Upper lobe of left lung (tissue), 6 donors: ENCODE results near the gene ITIH1. TPM values are rescaled to one million over a fixed set of nuclear protein-coding genes. Genes with fewer than 3 reads are reported as not detected.

Experiments
- ATAC-seq, 2 donors: fragments of 200-7000 bp; cut with Tn5 transposase; one replicate each; pipeline ENCODE4 v1.9.1; 2022; ENCODE audit warnings: mild to moderate bottlenecking in 2 of 2, moderate library complexity in 2 of 2; ENCODE audit not compliant: low FRiP score in 2 of 2
- DNase-seq, 2 donors: peaks; one replicate each; pipeline ENCODE4 v3.0.0-alpha.2; 2019 to 2020
- H3K27ac ChIP-seq, 4 donors: fragments of 200-600 bp; sonication (generic); one replicate each; pipeline ENCODE4 v1.5.1; 2016 to 2019
- H3K27me3 ChIP-seq, 4 donors: fragments of 200-600 bp; sonication (generic); one replicate each; pipeline ENCODE4 v1.5.1; 2017 to 2019
- H3K36me3 ChIP-seq, 4 donors: fragments of 200-600 bp; sonication (generic); one replicate each; pipeline ENCODE4 v1.5.1; 2016 to 2019
- H3K4me1 ChIP-seq, 4 donors: fragments of 200-600 bp; sonication (generic); one replicate each; pipeline ENCODE4 v1.5.1; 2018 to 2019
- H3K4me3 ChIP-seq, 4 donors: fragments of 200-600 bp; sonication (generic); one replicate each; pipeline ENCODE4 v1.5.1; 2017 to 2019; ENCODE audit warnings: mild to moderate bottlenecking in 2 of 4, moderate library complexity in 1 of 4
- H3K9me3 ChIP-seq, 4 donors: fragments of 200-600 bp; sonication (generic); one replicate each; pipeline ENCODE4 v1.5.1; 2018 to 2019
- EP300 ChIP-seq, 4 donors: sonication (generic); formaldehyde crosslinking; IDR thresholded peaks; one replicate each; pipeline ENCODE4 v1.5.1; 2017; ENCODE audit warnings: antibody characterized with exemption in 4 of 4, control low read depth in 2 of 4
- POLR2A ChIP-seq, 4 donors: fragments of 450-650 bp; IDR thresholded peaks; one replicate each; pipeline ENCODE4 v1.5.1; 2016 to 2017; ENCODE audit warnings: antibody characterized with exemption in 4 of 4, mild to moderate bottlenecking in 2 of 4
- POLR2AphosphoS5 ChIP-seq, 2 donors: sonication (generic); formaldehyde crosslinking; IDR thresholded peaks; one replicate each; pipeline ENCODE4 v1.5.1; 2017; ENCODE audit warnings: antibody characterized with exemption in 2 of 2
- WGBS, 2 donors: methylation state at CpG; one replicate each; pipeline ENCODE4 v1.1.5; 2017 to 2018; 5-methylcytosine and 5-hydroxymethylcytosine counted together
- total RNA-seq, 6 donors: library from RNA; depleted of rRNA in 4 of 6; stranded (reverse); fragments of >200 nt in 4 of 6; gene quantifications; one replicate each; pipeline versions ENCODE4 v1.1.0 to v1.2.1, GENCODE V29; 2016 to 2021
- TF ChIP-seq, protein P1 (sequence below), 6 experiments: fragments of 450-650 bp in 4 of 6; fragments of 200-600 bp in 2 of 6; sonication (generic) in 2 of 6; IDR thresholded peaks; one replicate each; pipeline ENCODE4 v1.5.1; 2016 to 2019; ENCODE audit warnings: antibody characterized with exemption in 6 of 6
- donor health status: DM: no; HTN: no; CAD: no; lungs with moderate emphysema.
- donor health status: DM: no; HTN: yes; CAD: no; lungs with severe emphysema.

ITIH1 gene
- total RNA-seq, 6 donors from 2014 or later = 0.40 to 0.54 TPM; not detected in 4

GRCh38 chr3:52769786-52770455 lies 7.5 kb upstream of the ITIH1 start:
- no peak for TF ChIP-seq EP300 (IDR thresholded peaks at IDR 0.05)
- no peak for TF ChIP-seq POLR2AphosphoS5 (IDR thresholded peaks at IDR 0.05)
- no peak for TF ChIP-seq POLR2A (IDR thresholded peaks at IDR 0.05)
- TF ChIP-seq, protein P1, sequence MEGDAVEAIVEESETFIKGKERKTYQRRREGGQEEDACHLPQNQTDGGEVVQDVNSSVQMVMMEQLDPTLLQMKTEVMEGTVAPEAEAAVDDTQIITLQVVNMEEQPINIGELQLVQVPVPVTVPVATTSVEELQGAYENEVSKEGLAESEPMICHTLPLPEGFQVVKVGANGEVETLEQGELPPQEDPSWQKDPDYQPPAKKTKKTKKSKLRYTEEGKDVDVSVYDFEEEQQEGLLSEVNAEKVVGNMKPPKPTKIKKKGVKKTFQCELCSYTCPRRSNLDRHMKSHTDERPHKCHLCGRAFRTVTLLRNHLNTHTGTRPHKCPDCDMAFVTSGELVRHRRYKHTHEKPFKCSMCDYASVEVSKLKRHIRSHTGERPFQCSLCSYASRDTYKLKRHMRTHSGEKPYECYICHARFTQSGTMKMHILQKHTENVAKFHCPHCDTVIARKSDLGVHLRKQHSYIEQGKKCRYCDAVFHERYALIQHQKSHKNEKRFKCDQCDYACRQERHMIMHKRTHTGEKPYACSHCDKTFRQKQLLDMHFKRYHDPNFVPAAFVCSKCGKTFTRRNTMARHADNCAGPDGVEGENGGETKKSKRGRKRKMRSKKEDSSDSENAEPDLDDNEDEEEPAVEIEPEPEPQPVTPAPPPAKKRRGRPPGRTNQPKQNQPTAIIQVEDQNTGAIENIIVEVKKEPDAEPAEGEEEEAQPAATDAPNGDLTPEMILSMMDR (IDR thresholded peaks at IDR 0.05) = no peak
- 20 to 26% methylated on average over 13 of the region's 13 CpGs for WGBS, 2 donors
- H3K4me1 ChIP-seq = peaks cover 12 to 23% (median 17%) of the 10 kb centered on the region in 4 donors
- peaks cover 0 to 31% (median 11%) of the 10 kb centered on the region in 4 donors for H3K36me3 ChIP-seq
- H3K27me3 ChIP-seq = no peaks in the 10 kb centered on the region
- H3K4me3 ChIP-seq = peak overlapping the region; percentile 77 to 94 (median 88)
- H3K9me3 ChIP-seq = no peaks in the 10 kb centered on the region
- H3K27ac ChIP-seq = peak overlapping the region in 3 of 4 donors; percentile 74 to 85 (median 82)
- DNase-seq (no peak), ATAC-seq (no peak)

GRCh38 chr3:52770496-52771333 lies 6.7 kb upstream of the ITIH1 start, which contains the start of gene NEK4:
Gene NEK4, minus strand, starts transcription at chr3:52770940. Its CDS starts 194 bp downstream, at chr3:52770746.
- Histone ChIP-seq H3K4me3 (peak within 1 kb of the TSS; percentile 77 to 94 (median 88)), H3K36me3 (peaks cover 0 to 23% (median 4%) of the 10 kb centered on the region in 4 donors), H3K9me3 (no peaks in the 10 kb centered on the region), H3K27ac (peak within 1 kb of the TSS; percentile 74 to 85 (median 84)), H3K4me1 (peaks cover 12 to 23% (median 17%) of the 10 kb centered on the region in 4 donors), H3K27me3 (no peaks in the 10 kb centered on the region)
- TF ChIP-seq, protein P1 (IDR thresholded peaks at IDR 0.05) = peak in 2 of 6 experiments; percentile 16 to 24
- peak in 3 of 4 donors; percentile 56 to 81 (median 63) for TF ChIP-seq POLR2A (IDR thresholded peaks at IDR 0.05)
- TF ChIP-seq POLR2AphosphoS5 (IDR thresholded peaks at IDR 0.05) = peak; percentile 48 to 65
- no peak for TF ChIP-seq EP300 (IDR thresholded peaks at IDR 0.05)
- ATAC-seq (peak; percentile 99), DNase-seq (peak; percentile 95)
- 1 to 2% methylated on average over 18 to 56 of the region's 67 CpGs for WGBS, 2 donors

- TF ChIP-seq, protein P1 (IDR thresholded peaks at IDR 0.05) = no peak
- TF ChIP-seq POLR2A (IDR thresholded peaks at IDR 0.05) (no peak), EP300 (IDR thresholded peaks at IDR 0.05) (no peak), POLR2AphosphoS5 (IDR thresholded peaks at IDR 0.05) (no peak)
- Histone ChIP-seq H3K27ac (peak overlapping the region; percentile 74 to 85 (median 84)), H3K27me3 (no peaks in the 10 kb centered on the region), H3K4me1 (peaks cover 12 to 23% (median 17%) of the 10 kb centered on the region in 4 donors), H3K9me3 (no peaks in the 10 kb centered on the region), H3K36me3 (peaks cover 0 to 18% (median 2%) of the 10 kb centered on the region in 4 donors), H3K4me3 (peak overlapping the region; percentile 77 to 94 (median 88))
- ATAC-seq (peak in 1 of 2 donors; percentile 7), DNase-seq (no peak)
- WGBS, 2 donors = 62 to 71% methylated on average over 5 of the region's 5 CpGs
Measured at GRCh38 chr3:52771334-52771681, 6.1 kb upstream of the ITIH1 start.

GRCh38 chr3:52771702-52772101 lies 5.7 kb upstream of the ITIH1 start:
- 91 to 97% methylated on average over 10 of the region's 10 CpGs for WGBS, 2 donors
- DNase-seq = no peak
- Histone ChIP-seq H3K9me3 (no peaks in the 10 kb centered on the region), H3K36me3 (peaks cover 0 to 14% (median 2%) of the 10 kb centered on the region in 4 donors), H3K4me1 (peaks cover 12 to 23% (median 17%) of the 10 kb centered on the region in 4 donors), H3K27ac (peak overlapping the region in 2 of 4 donors; percentile 82 to 85), H3K4me3 (no peak overlapping the region), H3K27me3 (no peaks in the 10 kb centered on the region)
- ATAC-seq = no peak
- TF ChIP-seq, protein P1 (IDR thresholded peaks at IDR 0.05) = no peak
- TF ChIP-seq POLR2A (IDR thresholded peaks at IDR 0.05) (no peak), POLR2AphosphoS5 (IDR thresholded peaks at IDR 0.05) (no peak), EP300 (IDR thresholded peaks at IDR 0.05) (no peak)
